ENCODE measurements around the gene FUT6. TPM values are rescaled to one million over a fixed set of nuclear protein-coding genes. Genes with fewer than 3 reads are reported as not detected.
"Not testable (repeated sequence)": the region's sequence is repeated elsewhere in the genome, so short reads cannot be mapped to it uniquely, and the experiment has no call there.

FUT6 gene
- total and polyA plus RNA-seq, 4 donors, result 0.67 to 2.6 (median 1.9) TPM; not detected in 1

DNA sequence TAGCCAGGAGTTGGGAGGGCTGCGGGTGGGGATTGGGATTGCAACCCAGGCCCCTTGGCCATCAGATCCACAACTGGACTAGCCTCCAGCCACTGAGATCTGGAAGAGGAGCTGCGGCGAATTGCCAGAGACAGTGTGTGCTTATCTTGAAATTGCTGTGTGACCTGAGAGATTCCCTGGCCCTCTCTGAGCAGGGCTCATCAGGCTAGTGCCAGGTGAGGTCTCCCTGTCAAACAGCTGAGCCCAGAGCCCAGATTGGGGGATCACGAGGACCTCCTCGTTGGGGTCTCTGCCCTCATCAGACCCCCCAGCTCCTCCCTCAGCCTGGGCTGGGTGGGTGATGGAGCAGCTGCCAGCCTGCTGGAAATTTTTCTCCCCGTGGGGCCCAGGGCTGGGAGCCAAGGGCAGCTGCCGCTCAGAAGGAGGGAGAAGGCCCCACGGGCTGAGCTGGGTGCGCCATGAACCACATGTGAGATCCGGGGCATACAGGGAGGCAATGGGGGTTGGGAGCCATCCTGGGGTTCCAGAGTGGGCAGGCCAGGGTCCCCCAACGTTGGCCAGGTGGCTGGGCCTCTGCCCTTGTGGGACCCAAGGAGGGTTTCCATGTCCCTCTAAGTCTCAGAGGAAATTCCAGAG, 23.6 kb upstream of the FUT6 start:
- H3K4me1 ChIP-seq (ENCODE audit: control insufficient read depth in 5 of 5, insufficient read depth in 5 of 5, low read length in 5 of 5), result no peaks in the 10 kb centered on the region
- WGBS, 2 donors, result 70 to 72% methylated on average over 11 of the region's 11 CpGs
- H3K4me3 ChIP-seq, result no peak overlapping the region
- H3K36me3 ChIP-seq (ENCODE audit: control insufficient read depth in 4 of 4, insufficient read depth in 4 of 4, low read length in 4 of 4), result no peaks in the 10 kb centered on the region
- no peak for DNase-seq
- no peaks in the 10 kb centered on the region for H3K9me3 ChIP-seq (ENCODE audit: control insufficient read depth in 4 of 4, insufficient read depth in 3 of 4, low read length in 3 of 4)
- no peaks in the 10 kb centered on the region for H3K27me3 ChIP-seq (ENCODE audit: control insufficient read depth in 3 of 3, insufficient read depth in 3 of 3, low read length in 2 of 3)
- no peak for ATAC-seq (ENCODE audit: insufficient read depth, low FRiP score)
- TF ChIP-seq, protein P1, sequence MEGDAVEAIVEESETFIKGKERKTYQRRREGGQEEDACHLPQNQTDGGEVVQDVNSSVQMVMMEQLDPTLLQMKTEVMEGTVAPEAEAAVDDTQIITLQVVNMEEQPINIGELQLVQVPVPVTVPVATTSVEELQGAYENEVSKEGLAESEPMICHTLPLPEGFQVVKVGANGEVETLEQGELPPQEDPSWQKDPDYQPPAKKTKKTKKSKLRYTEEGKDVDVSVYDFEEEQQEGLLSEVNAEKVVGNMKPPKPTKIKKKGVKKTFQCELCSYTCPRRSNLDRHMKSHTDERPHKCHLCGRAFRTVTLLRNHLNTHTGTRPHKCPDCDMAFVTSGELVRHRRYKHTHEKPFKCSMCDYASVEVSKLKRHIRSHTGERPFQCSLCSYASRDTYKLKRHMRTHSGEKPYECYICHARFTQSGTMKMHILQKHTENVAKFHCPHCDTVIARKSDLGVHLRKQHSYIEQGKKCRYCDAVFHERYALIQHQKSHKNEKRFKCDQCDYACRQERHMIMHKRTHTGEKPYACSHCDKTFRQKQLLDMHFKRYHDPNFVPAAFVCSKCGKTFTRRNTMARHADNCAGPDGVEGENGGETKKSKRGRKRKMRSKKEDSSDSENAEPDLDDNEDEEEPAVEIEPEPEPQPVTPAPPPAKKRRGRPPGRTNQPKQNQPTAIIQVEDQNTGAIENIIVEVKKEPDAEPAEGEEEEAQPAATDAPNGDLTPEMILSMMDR (IDR thresholded peaks at IDR 0.05; ENCODE audit: control extremely low read depth, extremely low read depth), result no peak
- no peak overlapping the region for H3K27ac ChIP-seq (ENCODE audit: low read depth in 1 of 2, low read length in 1 of 2)
- H3K9ac ChIP-seq (ENCODE audit: insufficient read depth in 1 of 2, low read length in 2 of 2), result no peak overlapping the region

DNA sequence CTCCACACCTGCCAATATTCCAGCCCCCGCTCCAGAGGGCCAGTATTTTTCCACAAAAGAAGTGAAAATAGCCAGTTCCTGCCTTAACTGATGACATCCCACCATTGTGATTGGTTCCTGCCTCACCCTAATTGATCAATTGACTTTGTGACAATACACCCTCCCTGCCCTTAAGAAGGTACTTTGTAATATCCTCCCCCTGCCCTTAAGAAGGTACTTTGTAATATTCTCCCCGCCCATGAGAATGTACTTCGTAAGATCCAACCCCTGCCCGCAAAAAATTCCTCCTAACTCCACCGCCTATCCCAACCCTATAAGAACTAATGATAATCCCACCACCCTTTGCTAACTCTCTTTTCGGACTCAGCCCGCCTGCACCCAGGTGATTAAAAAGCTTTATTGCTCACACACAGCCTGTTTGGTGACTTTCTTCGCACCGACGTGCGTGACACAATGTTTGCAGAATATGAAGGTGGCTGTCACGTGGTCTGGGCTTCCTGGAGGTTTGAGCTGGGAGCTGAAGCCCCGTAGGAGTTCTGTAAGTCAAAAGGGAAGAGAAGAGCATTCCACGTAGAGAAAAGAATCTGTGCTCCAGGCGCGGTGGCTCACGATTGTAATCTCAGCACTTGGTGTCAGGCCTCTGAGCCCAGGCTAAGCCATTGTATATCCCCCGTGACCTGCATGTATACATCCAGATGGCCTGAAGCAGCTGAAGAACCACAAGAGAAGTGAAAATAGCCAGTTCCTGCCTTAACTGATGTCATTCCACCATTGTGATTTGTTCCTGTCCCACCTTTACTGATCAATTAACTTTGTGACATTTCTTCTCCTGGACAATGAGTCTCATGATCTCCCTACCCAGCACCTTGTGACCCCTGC, 17.9 kb upstream of the FUT6 start:
- no peaks in the 10 kb centered on the region for H3K4me1 ChIP-seq (ENCODE audit: control insufficient read depth in 5 of 5, insufficient read depth in 5 of 5, low read length in 5 of 5)
- peak in 1 of 3 donors; percentile 42 for DNase-seq
- no peaks in the 10 kb centered on the region for H3K27me3 ChIP-seq (ENCODE audit: control insufficient read depth in 3 of 3, insufficient read depth in 3 of 3, low read length in 2 of 3)
- H3K27ac ChIP-seq (ENCODE audit: low read depth in 1 of 2, low read length in 1 of 2), result no peak overlapping the region
- no peak overlapping the region for H3K4me3 ChIP-seq
- H3K9me3 ChIP-seq (ENCODE audit: control insufficient read depth in 4 of 4, insufficient read depth in 3 of 4, low read length in 3 of 4), result peaks cover 0 to 2% (median 0%) of the 10 kb centered on the region in 4 donors
- WGBS, 2 donors, result 79 to 84% methylated on average over 18 of the region's 18 CpGs
- H3K9ac ChIP-seq (ENCODE audit: insufficient read depth in 1 of 2, low read length in 2 of 2), result no peak overlapping the region
- H3K36me3 ChIP-seq (ENCODE audit: control insufficient read depth in 4 of 4, insufficient read depth in 4 of 4, low read length in 4 of 4), result no peaks in the 10 kb centered on the region
- no peak for ATAC-seq (ENCODE audit: insufficient read depth, low FRiP score)
- TF ChIP-seq, protein P1 (IDR thresholded peaks at IDR 0.05; ENCODE audit: control extremely low read depth, extremely low read depth), result no peak

DNA sequence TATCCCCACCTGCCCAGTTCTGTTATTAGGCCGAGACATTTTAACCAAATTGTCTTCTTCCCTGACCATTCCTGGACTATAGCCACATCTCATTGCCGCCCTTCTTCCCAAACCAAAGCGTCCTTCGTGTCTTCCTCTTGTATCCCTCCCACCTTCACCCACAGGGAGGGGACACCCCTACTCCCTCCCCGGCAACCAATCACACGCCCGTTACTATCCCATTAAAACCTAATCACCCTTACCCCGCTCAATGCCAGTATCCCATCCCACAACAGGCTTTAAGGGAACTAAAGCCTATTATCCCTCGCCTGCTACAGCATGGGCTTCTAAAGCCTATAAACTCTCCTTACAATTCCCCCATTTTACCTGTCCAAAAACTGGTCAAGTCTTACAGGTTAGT, 15.6 kb upstream of the FUT6 start:
- H3K36me3 ChIP-seq (ENCODE audit: control insufficient read depth in 4 of 4, insufficient read depth in 4 of 4, low read length in 4 of 4); ATAC-seq (ENCODE audit: insufficient read depth, low FRiP score); H3K27me3 ChIP-seq (ENCODE audit: control insufficient read depth in 3 of 3, insufficient read depth in 3 of 3, low read length in 2 of 3); H3K9me3 ChIP-seq (ENCODE audit: control insufficient read depth in 4 of 4, insufficient read depth in 3 of 4, low read length in 3 of 4); DNase-seq; H3K9ac ChIP-seq (ENCODE audit: insufficient read depth in 1 of 2, low read length in 2 of 2); H3K27ac ChIP-seq (ENCODE audit: low read depth in 1 of 2, low read length in 1 of 2); H3K4me3 ChIP-seq: not testable (repeated sequence)
- peaks cover 0 to 13% (median 3%) of the 10 kb centered on the region in 5 donors for H3K4me1 ChIP-seq (ENCODE audit: control insufficient read depth in 5 of 5, insufficient read depth in 5 of 5, low read length in 5 of 5)
- WGBS, 2 donors, result 89 to 95% methylated on average over 9 of the region's 9 CpGs

DNA sequence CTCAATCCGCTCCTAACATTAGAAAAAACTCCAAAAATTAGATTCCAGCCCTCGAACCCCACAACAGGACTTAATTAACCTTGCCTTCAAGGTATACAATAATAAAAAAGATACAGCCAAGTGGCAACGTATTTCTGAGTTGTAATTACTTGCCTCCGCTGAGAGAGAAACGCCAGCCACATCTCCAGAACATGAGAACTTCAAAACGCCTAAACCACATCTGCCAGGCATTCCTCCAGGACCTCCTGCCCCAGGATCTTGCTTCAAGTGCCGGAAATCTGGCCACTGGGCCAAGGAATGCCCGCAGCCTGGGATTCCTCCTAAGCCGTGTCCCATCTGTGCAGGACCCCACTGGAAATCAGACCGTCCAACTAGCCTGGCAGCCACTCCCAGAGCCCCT, 14.6 kb upstream of the FUT6 start:
- 85 to 87% methylated on average over 10 of the region's 10 CpGs for WGBS, 2 donors

More for the DNA sequence above, 14.6 kb upstream of the FUT6 start:
- not testable (repeated sequence) for H3K27ac ChIP-seq (ENCODE audit: low read depth in 1 of 2, low read length in 1 of 2); H3K36me3 ChIP-seq (ENCODE audit: control insufficient read depth in 4 of 4, insufficient read depth in 4 of 4, low read length in 4 of 4); ATAC-seq (ENCODE audit: insufficient read depth, low FRiP score); DNase-seq; H3K4me3 ChIP-seq; H3K9ac ChIP-seq (ENCODE audit: insufficient read depth in 1 of 2, low read length in 2 of 2); H3K27me3 ChIP-seq (ENCODE audit: control insufficient read depth in 3 of 3, insufficient read depth in 3 of 3, low read length in 2 of 3); H3K9me3 ChIP-seq (ENCODE audit: control insufficient read depth in 4 of 4, insufficient read depth in 3 of 4, low read length in 3 of 4)
- peaks cover 0 to 13% (median 5%) of the 10 kb centered on the region in 5 donors for H3K4me1 ChIP-seq (ENCODE audit: control insufficient read depth in 5 of 5, insufficient read depth in 5 of 5, low read length in 5 of 5)
